Fibroblast of lung (primary cell): ENCODE measurements around the gene MKI67.

ENCODE experiments used
- EZH2 ChIP-seq: IDR thresholded peaks from 2 replicates; pipeline ENCODE4 v1.5.1; 2012; ENCODE audit warnings: low read length, control low read depth, mild to moderate bottlenecking; ENCODE audit errors: missing control alignments
- TF ChIP-seq, protein P1 (sequence below), 2 donors: IDR thresholded peaks in 1 of 2; conservative IDR thresholded peaks in 1 of 2; 1 replicate in 1 of 2; 2 replicates in 1 of 2; pipeline ENCODE4 v1.5.1; 2011 to 2012; ENCODE audit warnings: low read length in 2 of 2, control low read depth in 1 of 2, inconsistent platforms in 1 of 2, low read depth in 1 of 2, mild to moderate bottlenecking in 1 of 2

GRCh38 chr10:128111696-128112095 lies 14.5 kb downstream of the MKI67 start:
- TF ChIP-seq, protein P1, sequence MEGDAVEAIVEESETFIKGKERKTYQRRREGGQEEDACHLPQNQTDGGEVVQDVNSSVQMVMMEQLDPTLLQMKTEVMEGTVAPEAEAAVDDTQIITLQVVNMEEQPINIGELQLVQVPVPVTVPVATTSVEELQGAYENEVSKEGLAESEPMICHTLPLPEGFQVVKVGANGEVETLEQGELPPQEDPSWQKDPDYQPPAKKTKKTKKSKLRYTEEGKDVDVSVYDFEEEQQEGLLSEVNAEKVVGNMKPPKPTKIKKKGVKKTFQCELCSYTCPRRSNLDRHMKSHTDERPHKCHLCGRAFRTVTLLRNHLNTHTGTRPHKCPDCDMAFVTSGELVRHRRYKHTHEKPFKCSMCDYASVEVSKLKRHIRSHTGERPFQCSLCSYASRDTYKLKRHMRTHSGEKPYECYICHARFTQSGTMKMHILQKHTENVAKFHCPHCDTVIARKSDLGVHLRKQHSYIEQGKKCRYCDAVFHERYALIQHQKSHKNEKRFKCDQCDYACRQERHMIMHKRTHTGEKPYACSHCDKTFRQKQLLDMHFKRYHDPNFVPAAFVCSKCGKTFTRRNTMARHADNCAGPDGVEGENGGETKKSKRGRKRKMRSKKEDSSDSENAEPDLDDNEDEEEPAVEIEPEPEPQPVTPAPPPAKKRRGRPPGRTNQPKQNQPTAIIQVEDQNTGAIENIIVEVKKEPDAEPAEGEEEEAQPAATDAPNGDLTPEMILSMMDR (conservative IDR thresholded peaks at IDR 0.05 in 1 of 2, IDR thresholded peaks at IDR 0.05 in 1 of 2; ENCODE audit: low read depth in 1 of 2, low read length in 2 of 2): no peak
- TF ChIP-seq EZH2: no peak
